GM19438 (cell line): Measurements from ENCODE around the gene ARHGEF28.

ENCODE experiments used
- ATAC-seq: cut with Tn5 transposase; IDR thresholded peaks from one replicate; pipeline ENCODE4 v1.9.1; 2021; ENCODE audit warnings: low read depth; ENCODE audit not compliant: unreplicated experiment

Gene ARHGEF28

GRCh38 chr5:73947906-73948640, 322.1 kb downstream of the ARHGEF28 start:
- no peak for ATAC-seq

- ATAC-seq = no peak
Measured at GRCh38 chr5:73948720-73949119, 322.7 kb downstream of the ARHGEF28 start.

GRCh38 chr5:73950441-73950873, 324.5 kb downstream of the ARHGEF28 start:
- ATAC-seq = no peak

- no peak for ATAC-seq
Measured at GRCh38 chr5:73950912-73951430, 325.0 kb downstream of the ARHGEF28 start.

GRCh38 chr5:73952872-73953271, 326.9 kb downstream of the ARHGEF28 start:
- ATAC-seq = no peak

GRCh38 chr5:73954381-73954780, 328.4 kb downstream of the ARHGEF28 start:
- no peak for ATAC-seq

- ATAC-seq = no peak
Measured at GRCh38 chr5:73955271-73955846, 329.4 kb downstream of the ARHGEF28 start.

- ATAC-seq = no peak
Measured at GRCh38 chr5:73957397-73958001, 331.5 kb downstream of the ARHGEF28 start.

GRCh38 chr5:73958037-73958436, 332.0 kb downstream of the ARHGEF28 start:
- no peak for ATAC-seq

- ATAC-seq = peak; percentile 97
Measured at GRCh38 chr5:73960023-73960422, 334.0 kb downstream of the ARHGEF28 start.

GRCh38 chr5:73960426-73960825, 334.4 kb downstream of the ARHGEF28 start:
- no peak for ATAC-seq

- ATAC-seq = no peak
Measured at GRCh38 chr5:73962801-73963425, 336.9 kb downstream of the ARHGEF28 start.

- ATAC-seq = no peak
Measured at GRCh38 chr5:73964352-73964865, 338.4 kb downstream of the ARHGEF28 start.

- ATAC-seq = no peak
Measured at GRCh38 chr5:73966451-73966850, 340.5 kb downstream of the ARHGEF28 start.

GRCh38 chr5:73967347-73967746, 341.4 kb downstream of the ARHGEF28 start:
- no peak for ATAC-seq

- no peak for ATAC-seq
Measured at GRCh38 chr5:73968246-73968645, 342.2 kb downstream of the ARHGEF28 start.

- no peak for ATAC-seq
Measured at GRCh38 chr5:73968729-73969128, 342.7 kb downstream of the ARHGEF28 start.

GRCh38 chr5:73969195-73970036, 343.4 kb downstream of the ARHGEF28 start:
- ATAC-seq = no peak

GRCh38 chr5:73971326-73971725, 345.3 kb downstream of the ARHGEF28 start:
- ATAC-seq = no peak

GRCh38 chr5:73973135-73973534, 347.1 kb downstream of the ARHGEF28 start:
- ATAC-seq = no peak
